HepG2 (cell line): ENCODE results near the gene TMEM132D. TPM values are rescaled to one million over a fixed set of nuclear protein-coding genes. Genes with fewer than 3 reads are reported as not detected.

Experiments
- CBX1 ChIP-seq: IDR thresholded peaks from one replicate; pipeline ENCODE4 v1.6.1; 2016; ENCODE audit warnings: antibody characterized with exemption, low read depth
- RAD21 ChIP-seq: fragments of 450-650 bp; formaldehyde crosslinking; IDR thresholded peaks from 2 replicates; pipeline ENCODE4 v1.5.0; 2020; ENCODE audit warnings: mild to moderate bottlenecking
- STAT5B ChIP-seq: sonication (generic); formaldehyde crosslinking; IDR thresholded peaks from 2 replicates; pipeline ENCODE4 v1.4.0; 2020; ENCODE audit warnings: missing genetic modification reagents
- ZFP36L1 ChIP-seq: sonication (generic); formaldehyde crosslinking; IDR thresholded peaks from 2 replicates; pipeline ENCODE4 v1.8.0; 2022; ENCODE audit warnings: mild to moderate bottlenecking, missing genetic modification reagents, moderate library complexity
- ZNF224 ChIP-seq: sonication (generic); formaldehyde crosslinking; IDR thresholded peaks from 2 replicates; pipeline ENCODE4 v1.5.0; 2020; ENCODE audit warnings: mild to moderate bottlenecking, missing genetic modification reagents
- ZNF3 ChIP-seq: IDR thresholded peaks from 2 replicates; pipeline ENCODE4 v1.7.0; 2017; ENCODE audit warnings: inconsistent platforms
- ZNF407 ChIP-seq: sonication (generic); formaldehyde crosslinking; IDR thresholded peaks from one replicate; pipeline ENCODE4 v1.5.1; 2020; ENCODE audit warnings: mild to moderate bottlenecking, missing genetic modification reagents; ENCODE audit errors: not compliant biosample characterization
- polyA plus RNA-seq, 8 experiments: library from polyadenylated mRNA; depleted of rRNA in 3 of 8; stranded (reverse) in 7 of 8; unstranded in 1 of 8; fragments of >200 nt; fragmentation: Illumina TruSeq in 4 of 8; extraction: Trizol in 4 of 8; gene quantifications; 2 replicates each; pipeline versions ENCODE4 v1.2.1 to v1.2.3, GENCODE V29; 2011 to 2016; ENCODE audit warnings: low read depth in 4 of 8, missing spikeins in 1 of 8, mixed read lengths in 1 of 8; ENCODE audit not compliant: insufficient read depth in 1 of 8
- total RNA-seq, 5 experiments: library from RNA; depleted of rRNA; stranded (reverse); fragments of >200 nt; fragmentation: Illumina TruSeq; extraction: Trizol; gene quantifications; 2 replicates each; pipeline ENCODE4 v1.2.3, GENCODE V29; 2016; ENCODE audit warnings: low read depth in 1 of 5

TMEM132D gene
- total and polyA plus RNA-seq, 2 of the 13 experiments (the other 11 are each of a cell fraction or from before 2014, with no cell fraction given), result not detected

GRCh38 chr12:129631316-129631715 lies 272.5 kb downstream of the TMEM132D start (continued):
- no peak for TF ChIP-seq STAT5B (CRISPR knock-in tag)
- TF ChIP-seq ZNF407 (CRISPR knock-in tag), result no peak
- no peak for TF ChIP-seq CBX1
- no peak for TF ChIP-seq ZNF224
- TF ChIP-seq ZNF3 (CRISPR knock-in tag), result no peak
- no peak for TF ChIP-seq ZFP36L1 (CRISPR knock-in tag)
- no peak for TF ChIP-seq RAD21 (CRISPR knock-in tag)
- TF ChIP-seq, all 625 proteins: peak for 0
